SKM-1 treated with dmso at 0.1 percent for 144 hours (cell line): Measurements from ENCODE around the gene SPRED3.

Experiments
- DNase-seq: peaks from one replicate; lab custom pipeline; 2025; ENCODE audit not compliant: unreplicated experiment; lab: John Stamatoyannopoulos, UW

Gene SPRED3

DNA sequence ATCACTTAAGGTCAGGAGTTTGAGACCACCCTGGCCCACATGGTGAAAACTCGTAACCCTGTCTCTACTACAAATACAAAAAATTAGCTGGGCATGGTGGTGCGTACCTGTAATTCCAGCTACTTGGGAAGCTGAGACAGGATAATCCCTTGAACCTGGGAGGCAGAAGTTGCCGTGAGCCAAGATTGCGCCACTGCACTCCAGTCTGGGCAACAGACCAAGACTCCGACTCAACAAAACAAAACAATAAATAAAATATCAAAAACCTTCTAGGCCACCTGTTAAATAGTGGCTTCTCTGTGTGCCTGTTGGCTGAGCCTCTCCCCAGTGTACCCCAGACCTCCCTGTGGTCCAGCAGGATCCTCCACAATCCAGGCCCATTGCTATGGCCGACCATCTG lies 17.4 kb upstream of the SPRED3 start:
- no peak for DNase-seq

DNA sequence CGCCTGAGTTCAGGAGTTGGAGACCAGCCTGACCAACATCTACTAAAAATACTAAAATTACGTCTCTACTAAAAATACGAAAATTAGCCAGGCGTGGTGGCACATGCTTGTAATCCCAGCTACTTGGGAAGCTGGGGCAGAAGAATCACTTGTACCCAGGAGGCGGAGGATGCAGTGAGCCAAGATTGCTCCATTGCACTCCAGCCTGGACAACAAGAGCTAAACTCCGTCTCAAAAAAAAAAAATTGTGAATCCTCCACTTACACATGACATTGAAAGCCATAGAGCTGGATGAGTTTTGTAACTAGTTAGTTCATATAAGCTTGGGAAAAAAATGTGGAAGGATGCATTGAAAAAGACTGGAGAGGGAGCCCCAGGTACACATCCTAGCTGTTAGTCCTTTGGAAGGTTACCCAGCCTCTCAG lies 14.6 kb upstream of the SPRED3 start:
- DNase-seq = no peak

DNA sequence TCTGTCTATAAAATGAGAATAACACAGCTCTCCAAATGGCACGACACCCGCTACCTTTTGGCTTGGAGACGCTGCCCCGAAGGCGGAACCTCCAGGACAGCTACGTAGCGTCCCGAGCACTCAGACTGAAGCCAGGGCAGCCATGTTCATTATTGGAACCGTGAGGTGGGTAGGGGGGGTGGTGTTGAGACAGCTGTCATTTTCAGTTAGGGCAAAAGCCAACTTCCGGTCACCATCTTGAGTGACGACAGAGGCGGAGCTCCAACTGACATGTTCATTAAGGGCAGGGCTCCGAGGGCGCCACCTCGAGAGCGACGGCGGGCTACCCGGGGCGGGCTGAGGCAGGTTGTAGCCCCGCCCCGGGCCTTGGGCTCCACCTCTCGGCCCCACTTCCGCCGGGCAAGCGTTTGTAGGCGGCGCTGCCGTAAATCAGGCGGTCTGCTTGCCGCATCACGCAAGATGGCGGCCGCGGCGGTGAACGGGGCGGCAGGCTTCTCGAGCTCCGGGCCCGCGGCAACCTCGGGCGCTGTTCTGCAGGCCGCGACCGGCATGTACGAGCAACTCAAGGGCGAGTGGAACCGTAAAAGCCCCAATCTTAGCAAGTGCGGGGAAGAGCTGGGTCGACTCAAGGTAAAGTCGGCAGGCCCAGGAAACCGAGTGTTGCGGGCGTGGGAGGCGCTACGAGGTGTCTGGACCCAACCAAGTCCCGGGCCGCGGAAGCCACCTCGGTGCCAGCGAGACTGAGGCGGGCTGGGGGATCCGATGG lies 14.0 kb upstream of the SPRED3 start, which contains the start of gene PSMD8:
Gene PSMD8 (plus strand): TSS at position 240 of the 766 bp plus-strand sequence. CDS start 31 bp downstream, at position 271.
- peak; percentile 99 for DNase-seq

DNA sequence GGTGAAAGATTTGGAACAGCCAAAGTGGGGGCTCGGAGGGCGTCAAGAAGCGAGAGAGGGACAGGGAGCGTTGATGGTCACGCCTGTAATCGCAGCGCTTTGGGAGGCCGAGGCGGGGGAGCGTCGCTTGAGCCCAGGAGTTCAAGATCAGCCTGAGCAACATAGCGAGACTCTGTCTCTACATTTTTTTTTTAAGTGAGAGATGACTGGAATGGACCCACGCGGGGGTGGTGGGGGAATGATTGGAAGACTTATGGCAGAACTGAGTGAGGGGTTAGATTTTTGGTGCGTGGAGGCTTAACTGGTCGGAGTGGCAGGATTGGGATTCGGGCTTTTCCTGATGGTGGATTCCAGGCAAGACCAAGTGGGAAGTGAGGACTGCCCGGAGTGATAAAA lies 13.4 kb upstream of the SPRED3 start:
- peak; percentile 44 for DNase-seq

DNA sequence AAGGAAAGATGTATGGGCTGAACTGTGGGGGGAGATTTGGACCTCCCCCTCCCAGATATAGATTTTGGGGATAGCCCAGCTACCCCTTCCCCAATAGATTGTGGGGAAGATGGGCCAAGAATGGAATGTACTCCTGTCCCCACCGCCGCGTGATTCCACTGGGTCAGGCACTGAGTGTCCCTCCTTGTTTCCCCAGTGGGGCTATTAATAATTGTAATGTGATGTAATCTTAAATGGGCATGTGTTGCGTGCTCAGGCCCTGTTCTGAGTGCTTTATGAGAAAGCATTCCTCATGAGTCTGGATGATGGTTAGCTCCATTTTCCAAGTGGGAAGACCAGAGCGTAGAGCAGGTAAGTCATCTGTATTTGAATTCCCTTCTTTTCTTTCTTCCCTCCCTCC lies 12.7 kb upstream of the SPRED3 start:
- DNase-seq = no peak

DNA sequence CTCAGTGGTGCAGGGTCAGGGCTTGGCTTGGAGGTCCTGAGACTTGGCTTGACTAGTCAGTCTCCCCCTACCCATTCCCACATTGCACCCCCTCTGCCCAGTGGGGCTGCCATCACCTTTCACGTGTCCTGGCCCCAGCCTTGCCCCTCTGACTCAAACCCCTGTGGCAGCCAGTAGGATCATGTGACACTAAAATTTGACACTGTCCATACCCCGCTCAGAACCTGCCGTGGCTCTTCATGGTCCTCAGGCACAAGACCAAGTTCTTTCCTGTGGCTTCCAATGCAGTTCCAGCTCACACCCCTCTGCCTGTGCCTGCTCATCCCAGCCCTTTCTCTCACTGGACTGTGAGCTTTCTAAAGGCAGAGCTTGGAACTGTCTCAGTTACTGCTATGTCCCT lies 11.9 kb upstream of the SPRED3 start:
- DNase-seq = no peak

DNA sequence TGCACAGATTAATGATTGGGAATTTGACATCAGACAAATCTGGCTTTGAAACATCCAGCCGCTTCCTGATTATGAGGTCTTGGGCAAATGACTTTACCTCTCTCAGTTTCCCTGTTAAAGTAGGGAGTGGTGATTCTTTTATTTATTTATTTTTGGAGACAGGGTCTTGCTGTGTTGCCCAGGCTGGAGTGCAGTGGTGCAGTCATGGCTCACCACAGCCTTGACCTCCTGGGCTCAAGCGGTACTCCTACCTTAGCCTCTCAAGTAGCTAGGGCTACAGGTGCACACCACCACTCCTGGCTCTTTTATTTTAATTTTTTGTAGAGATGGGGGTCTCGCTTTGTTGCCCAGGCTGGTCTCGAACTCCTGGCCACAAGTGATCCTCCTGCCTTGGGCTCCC lies 11.4 kb upstream of the SPRED3 start:
- DNase-seq = no peak

DNA sequence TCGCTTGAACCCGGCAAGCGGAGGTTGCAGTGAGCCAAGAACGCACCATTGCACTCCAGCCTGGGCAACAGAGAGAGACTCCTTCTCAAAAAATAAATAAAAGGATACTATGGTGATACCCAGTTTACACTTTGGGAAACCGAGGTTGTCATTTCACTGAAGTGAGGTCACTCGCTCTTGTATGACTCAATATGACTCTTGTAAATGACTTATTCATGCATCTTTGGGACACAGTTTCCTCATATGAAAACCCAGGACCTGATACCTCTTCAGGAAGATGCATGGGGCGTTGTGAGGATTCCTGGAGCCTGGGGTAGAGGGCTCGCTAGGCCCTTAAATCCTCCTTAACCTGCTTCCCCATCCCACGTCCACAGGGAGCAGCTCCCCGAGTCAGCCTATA lies 9.6 kb upstream of the SPRED3 start:
- DNase-seq = no peak

DNA sequence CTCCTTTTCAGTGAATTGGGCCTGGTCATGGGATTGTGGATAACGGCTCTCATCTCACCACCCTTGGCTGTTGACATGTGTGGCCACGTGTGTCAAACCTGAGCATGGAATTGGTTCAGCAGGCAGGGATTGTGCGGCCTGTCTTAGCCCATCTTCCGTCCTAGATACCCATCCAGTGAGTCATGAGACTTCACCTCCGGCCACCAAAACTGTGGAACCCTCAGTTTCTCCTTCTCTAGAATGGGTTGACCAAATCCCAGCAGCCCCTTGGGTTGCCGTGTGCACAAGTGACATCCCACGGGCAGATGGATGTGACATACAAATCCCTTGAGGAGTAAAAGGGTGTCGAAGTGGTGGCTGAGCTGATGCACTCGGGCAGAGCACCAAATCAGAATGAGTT lies 7.4 kb upstream of the SPRED3 start:
- no peak for DNase-seq

DNA sequence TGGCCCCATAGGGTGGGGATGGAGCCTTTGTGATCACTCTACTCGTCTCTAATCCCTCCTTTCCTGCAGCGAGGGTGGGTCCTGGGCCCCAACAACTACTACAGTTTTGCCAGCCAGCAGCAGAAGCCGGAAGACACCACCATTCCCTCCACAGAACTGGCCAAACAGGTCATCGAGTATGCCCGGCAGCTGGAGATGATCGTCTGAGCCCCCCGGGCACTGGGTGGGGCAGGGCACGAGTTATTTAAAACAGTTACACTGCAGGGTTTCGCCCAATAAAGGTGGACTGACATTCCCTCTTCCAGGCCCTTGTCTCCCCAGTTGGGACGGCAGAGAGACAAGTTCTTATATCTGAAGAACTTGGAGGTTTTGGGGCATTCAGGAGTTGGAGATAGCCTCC lies 5.3 kb upstream of the SPRED3 start:
- DNase-seq = no peak

DNA sequence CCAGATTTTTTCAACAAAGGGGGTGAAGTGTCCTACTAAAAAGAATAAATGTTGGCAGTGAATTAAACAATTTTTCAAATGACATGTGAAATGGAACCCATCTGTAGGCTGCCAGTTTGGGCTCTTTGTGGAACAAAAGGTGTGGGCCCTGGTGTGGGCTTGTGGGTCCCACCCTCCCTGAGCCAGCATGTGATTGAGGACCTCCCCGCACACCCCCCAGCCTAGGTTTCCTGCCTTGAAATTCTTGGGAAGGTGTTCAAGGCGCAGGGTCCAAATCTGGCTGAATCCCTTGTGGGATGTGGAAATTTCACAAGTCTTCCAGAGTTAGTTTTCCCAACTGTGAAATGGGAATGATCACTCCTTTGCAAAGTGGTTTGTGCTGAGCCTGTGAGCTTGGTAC lies 4.8 kb upstream of the SPRED3 start:
- no peak for DNase-seq

DNA sequence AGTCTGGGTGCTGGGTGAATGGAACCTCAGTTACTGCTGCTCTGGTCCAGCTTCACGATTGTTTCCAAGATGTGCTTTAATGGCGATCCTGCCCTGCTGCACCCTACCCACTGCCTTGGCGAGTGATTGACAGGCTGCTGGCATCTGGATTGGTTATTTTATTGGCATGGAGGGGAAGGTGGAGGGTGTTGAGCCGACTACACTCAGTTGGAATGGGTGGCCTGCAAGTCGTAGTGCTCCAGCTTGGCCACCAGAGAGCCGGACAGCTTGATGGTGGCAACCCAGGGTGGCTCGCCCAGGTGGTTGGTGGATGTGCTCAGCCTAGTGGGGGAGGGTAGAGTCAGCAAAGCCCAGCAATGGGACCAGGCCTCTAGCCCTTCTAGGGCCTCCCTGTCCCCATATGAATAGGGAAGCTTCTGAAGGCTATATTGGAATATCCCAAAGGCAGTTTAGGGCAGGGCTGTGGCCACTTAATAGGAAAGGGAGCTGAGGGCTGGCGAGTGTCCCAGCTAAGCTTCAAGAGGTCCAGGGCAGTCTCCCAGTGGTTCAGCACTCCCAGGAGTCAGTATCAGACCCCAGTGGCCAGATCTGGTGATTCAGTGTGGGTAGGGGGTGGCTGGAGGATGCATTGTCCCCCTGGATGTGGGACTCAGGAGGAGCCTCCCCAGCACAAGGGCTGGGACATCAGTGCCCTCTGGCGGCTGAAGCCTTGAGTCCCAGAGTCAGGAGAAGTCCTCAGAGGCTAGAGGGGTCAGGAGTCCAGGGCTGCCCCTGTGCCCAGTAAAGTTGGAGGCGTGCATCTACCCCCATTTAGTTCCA lies 4.1 kb upstream of the SPRED3 start:
- DNase-seq = no peak

DNA sequence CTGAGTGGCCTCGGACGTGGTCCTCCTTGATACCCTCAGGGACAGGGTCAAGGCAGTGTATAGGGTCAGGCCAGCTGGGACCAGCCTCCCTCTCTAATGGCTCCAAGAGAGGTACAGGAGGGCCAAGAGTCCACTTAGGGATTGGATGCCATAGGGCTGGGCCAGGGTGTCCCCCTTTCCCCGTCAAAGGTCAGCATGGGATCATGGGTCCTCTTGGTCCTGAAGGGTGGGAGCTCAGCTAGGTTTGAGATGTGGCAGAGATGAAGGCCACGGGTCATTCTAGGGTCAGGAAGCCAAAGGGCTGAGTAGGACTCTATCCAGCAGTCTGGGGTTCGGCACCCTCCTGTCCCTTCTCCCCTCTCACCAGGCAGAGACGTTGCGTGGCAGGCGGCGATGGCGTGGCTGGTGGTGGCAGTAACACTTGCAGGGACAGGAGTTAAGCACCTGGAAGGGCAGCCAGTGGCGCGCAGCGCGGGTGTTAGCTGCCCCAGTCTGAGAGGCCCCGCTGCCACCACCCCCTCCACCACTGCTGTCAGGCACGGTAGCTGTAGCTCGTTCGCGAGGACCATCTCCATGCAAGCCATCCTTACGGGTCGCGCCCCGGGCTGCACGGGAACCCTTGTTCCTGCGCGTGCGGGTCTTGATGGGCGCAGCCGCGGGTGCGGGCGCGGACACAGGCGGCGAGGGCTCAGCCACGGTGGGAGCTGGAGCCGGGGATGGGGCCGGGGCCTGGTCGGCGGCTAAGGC lies 3.3 kb upstream of the SPRED3 start:
- no peak for DNase-seq

DNA sequence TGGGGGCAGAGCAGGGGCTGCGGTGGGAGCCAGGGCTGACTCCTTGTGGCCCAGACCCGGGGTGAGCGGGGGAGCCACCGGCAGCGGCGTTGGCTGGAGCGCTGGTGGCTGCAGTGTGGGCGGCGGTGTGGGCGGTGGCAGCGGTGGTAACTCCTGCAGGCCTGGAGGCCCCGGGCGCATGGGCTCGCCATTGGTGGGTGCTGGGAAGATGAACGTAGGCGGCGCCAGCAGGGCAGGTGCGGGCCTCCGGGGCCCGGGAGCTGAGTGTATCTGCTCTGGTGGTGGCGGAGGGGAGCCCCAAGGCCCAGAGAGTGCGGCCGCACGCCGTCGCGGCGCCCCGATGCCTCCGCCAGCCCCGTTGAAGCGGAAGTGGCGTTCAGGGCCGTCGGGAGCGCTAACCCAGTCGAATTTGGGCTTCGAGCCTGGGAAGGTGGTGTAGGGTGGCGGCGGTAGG lies 2.7 kb upstream of the SPRED3 start:
- no peak for DNase-seq

DNA sequence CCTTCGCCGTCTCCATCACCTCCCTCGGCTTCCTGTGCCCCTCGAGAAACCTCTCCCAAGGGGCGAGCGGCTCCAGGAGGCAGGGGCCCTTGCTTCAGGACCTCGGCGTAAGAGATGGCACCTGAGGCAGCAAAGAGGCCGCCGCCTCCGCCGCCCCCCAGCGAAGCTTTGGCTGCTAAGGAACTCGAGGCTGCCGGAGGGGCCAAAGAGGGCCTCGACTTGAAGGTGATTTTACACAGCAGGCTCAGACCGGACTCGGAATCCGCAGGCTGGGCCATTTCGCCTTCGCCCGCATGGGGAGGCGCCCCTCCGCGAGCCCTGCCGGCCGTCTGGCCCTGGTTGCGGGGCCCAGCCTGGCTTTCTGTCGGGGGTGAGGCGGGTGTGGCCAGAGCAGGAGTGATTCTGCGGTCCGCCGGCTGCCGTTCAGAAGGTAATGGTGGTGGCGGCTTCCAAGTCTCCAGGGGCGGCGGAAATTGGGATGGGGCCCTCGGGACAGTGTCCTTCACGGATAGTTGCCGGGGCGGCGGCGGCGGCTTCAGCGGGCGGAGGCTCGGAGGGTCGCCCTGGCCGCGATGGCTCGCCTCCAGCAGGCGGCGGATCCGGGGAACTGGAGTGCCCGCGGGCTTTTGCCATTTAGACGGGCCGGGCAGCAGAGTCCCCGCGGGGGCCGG lies 2.1 kb upstream of the SPRED3 start:
- no peak for DNase-seq

DNA sequence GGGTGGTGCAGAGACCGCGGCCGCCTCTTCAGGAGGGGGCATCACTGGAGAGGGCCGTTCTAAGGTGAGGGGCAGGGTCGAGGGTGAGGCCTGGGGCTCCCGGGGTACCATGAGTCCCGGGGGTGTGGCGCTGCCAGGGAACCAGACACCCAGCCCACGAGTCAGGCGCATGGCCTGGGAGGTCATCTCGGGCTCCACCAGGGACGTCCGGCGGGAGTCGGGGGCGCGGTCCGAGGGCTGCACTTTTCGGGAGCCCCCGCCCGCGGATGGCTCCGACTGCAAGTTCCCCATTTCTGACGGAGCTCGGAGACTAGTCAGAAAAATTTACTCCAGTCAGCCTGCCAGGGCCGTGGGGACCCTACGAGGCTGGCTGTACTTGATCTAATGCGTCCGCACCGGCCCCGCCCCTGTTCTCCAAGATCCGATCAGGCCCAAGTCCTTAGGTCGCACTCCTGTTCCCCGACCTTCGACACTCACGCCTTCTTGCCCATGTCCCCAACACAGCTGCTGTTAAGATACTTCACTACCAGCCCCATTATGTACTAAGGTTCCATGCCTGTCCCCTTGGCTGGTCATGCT lies 1.4 kb upstream of the SPRED3 start:
- no peak for DNase-seq

DNA sequence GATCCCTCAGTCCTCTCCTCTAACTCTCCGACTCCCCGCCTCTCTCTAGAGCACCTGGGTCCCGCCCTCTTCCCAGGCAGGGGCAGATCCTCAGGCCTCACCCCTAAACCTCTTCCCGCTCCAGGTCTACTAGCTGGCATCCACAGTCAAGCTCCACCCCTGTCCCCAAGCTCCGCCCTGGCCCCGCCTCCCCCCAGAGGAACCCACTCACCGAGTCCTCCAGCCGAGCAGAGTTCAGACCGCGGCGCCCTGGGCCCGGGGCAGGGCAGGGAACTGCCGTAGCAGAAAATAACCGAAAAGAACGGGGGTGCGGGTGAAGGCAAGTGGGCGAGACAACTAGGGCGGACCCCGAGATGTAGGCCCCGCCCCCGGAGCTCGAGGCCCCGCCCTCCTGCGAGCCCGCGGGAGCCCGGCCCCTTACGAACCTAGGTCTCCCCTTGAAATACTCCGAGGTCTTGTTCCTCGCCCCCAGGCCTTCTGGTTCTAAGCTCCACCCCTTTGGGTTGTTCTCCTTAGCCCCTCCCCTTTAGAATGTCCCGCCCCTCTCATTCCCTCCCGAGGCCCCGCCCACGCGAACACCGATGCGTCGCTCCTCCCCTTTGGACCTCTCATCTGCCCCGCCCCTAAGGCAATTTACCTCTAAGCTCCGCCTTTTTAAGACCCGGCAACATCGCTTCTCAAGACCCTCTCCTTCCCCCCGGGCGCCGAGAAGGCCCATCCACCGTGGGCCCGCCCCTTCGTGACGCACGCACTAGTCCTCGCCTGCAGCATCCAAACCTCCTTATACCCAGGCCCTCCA lies 748 bp upstream of the SPRED3 start, which contains the start of gene GGN:
Gene GGN (minus strand): TSS at position 485 of the 799 bp plus-strand sequence. CDS start 773 bp downstream, outside the sequence.
- peak; percentile 60 for DNase-seq

DNA sequence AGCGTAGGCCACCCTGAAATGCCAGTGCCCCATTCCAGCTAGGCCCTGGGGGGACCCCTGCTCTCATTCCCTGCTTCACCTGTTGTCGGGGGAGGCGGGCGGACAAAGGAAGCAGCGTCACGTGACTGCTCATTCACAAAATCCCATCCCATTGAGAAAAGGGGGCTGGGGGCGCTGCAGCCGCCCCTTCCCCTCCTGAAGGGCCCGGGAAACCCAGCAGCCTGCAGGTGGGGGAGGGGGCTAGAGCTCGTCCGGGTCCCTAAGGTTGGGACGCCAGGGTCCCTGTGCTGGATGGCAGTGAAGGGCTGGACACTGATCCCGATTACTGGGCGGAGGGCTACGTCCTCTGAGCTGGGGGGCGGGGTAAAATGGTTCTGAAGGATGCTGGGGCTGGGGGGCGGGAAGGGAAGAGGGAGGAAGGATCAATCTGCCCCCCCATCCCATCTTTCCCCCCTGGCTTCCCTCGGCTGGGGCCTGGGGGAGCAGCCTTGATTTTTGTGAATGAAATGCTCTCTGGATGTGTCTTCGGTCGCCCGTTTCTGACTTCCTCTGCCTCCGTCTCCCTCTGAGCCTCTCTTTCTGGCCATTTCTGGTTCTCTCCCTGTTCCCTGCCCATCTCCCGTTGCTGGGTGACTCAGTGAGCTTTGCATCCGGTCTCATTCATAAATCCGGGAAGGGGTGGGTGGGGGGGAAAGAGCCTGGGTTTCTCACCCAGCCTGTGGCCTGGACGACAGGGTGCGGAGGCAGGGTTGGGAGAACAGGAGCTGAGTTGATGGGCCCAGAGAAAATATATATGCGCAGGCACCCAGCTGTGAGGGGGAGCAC lies 816 bp downstream of the SPRED3 start:
- no peak for DNase-seq
